GM12878 (cell line): ENCODE measurements around the gene ZNF506.

Experiments used
- CBX5 ChIP-seq: sonication (generic); IDR thresholded peaks from 2 replicates; pipeline ENCODE4 v1.6.1; 2016; ENCODE audit warnings: low read depth, moderate library complexity, mild to moderate bottlenecking, inconsistent platforms
- LARP7 ChIP-seq: fragments of 450-650 bp; IDR thresholded peaks from 2 replicates; pipeline ENCODE4 v1.6.1; 2017; ENCODE audit warnings: mild to moderate bottlenecking
- YY1 ChIP-seq: IDR thresholded peaks from 2 replicates; pipeline ENCODE4 v1.6.1; 2011; ENCODE audit warnings: low read depth, mild to moderate bottlenecking, low read length

GRCh38 chr19:19849056-19849455, 27.5 kb upstream of the ZNF506 start:
- TF ChIP-seq CBX5: no peak
- no peak for TF ChIP-seq LARP7
- TF ChIP-seq YY1: no peak
